Hepatocyte (in vitro differentiated cells): ENCODE results near the gene QRFP. TPM values are rescaled to one million over a fixed set of nuclear protein-coding genes. Genes with fewer than 3 reads are reported as not detected.

Experiments
- DNase-seq: peaks from one replicate; pipeline ENCODE4 v3.0.0-alpha.2; 2016; ENCODE audit warnings: low spot score
- H2AFZ ChIP-seq: fragments of 200-600 bp; sonication (generic); 2 replicates; pipeline ENCODE4 v1.6.0; 2016; ENCODE audit warnings: antibody characterized with exemption, mild to moderate bottlenecking
- H3K27ac ChIP-seq: fragments of 200-600 bp; sonication (generic); 2 replicates; pipeline ENCODE4 v1.5.1; 2016; ENCODE audit warnings: mild to moderate bottlenecking
- H3K27me3 ChIP-seq: fragments of 200-600 bp; sonication (generic); 2 replicates; pipeline ENCODE4 v1.6.1; 2016
- H3K36me3 ChIP-seq: fragments of 200-600 bp; sonication (generic); replicated peaks from 2 replicates; pipeline ENCODE4 v1.5.1; 2016; ENCODE audit warnings: low read depth; ENCODE audit not compliant: insufficient read depth
- H3K4me1 ChIP-seq: fragments of 200-600 bp; sonication (generic); 2 replicates; pipeline ENCODE4 v1.5.1; 2016; ENCODE audit warnings: mild to moderate bottlenecking, moderate library complexity; ENCODE audit not compliant: insufficient read depth
- H3K4me2 ChIP-seq: fragments of 200-600 bp; sonication (generic); 2 replicates; pipeline ENCODE4 v1.6.0; 2016
- H3K4me3 ChIP-seq: fragments of 200-600 bp; sonication (generic); 2 replicates; pipeline ENCODE4 v1.5.1; 2016; ENCODE audit warnings: mild to moderate bottlenecking
- H3K79me2 ChIP-seq: fragments of 200-600 bp; sonication (generic); 2 replicates; pipeline ENCODE4 v1.6.0; 2017; ENCODE audit warnings: mild to moderate bottlenecking
- H3K9me2 ChIP-seq: fragments of 200-600 bp; sonication (generic); replicated peaks from 2 replicates; pipeline ENCODE4 v1.6.0; 2017; ENCODE audit warnings: mild to moderate bottlenecking; ENCODE audit not compliant: insufficient read depth
- H3K9me3 ChIP-seq: fragments of 200-600 bp; sonication (generic); 2 replicates; pipeline ENCODE4 v1.5.1; 2016; ENCODE audit warnings: low read depth, mild to moderate bottlenecking
- H4K20me1 ChIP-seq: fragments of 200-600 bp; sonication (generic); 2 replicates; pipeline ENCODE4 v1.6.0; 2016; ENCODE audit warnings: mild to moderate bottlenecking; ENCODE audit not compliant: insufficient read depth, poor library complexity, severe bottlenecking
- EZH2 ChIP-seq: fragments of 200-600 bp; sonication (generic); IDR thresholded peaks from 2 replicates; pipeline ENCODE4 v1.6.1; 2016; ENCODE audit warnings: antibody characterized with exemption, mild to moderate bottlenecking, borderline replicate concordance
- EZH2phosphoT487 ChIP-seq: fragments of 200-600 bp; sonication (generic); IDR thresholded peaks from one replicate; pipeline ENCODE4 v1.6.1; 2018; ENCODE audit warnings: antibody characterized with exemption, mild to moderate bottlenecking, low read depth, moderate library complexity; ENCODE audit not compliant: unreplicated experiment, severe bottlenecking
- WGBS: methylation state at CpG from one replicate; pipeline ENCODE4 v1.1.6; 2016; ENCODE audit warnings: low lambda C conversion rate; ENCODE audit errors: missing lambda C conversion rate; 5-methylcytosine and 5-hydroxymethylcytosine counted together
- polyA plus RNA-seq: library from polyadenylated mRNA; unstranded; fragments of >200 nt; fragmentation: Nextera tagmentation; extraction: Ambion mirVana; gene quantifications from 2 replicates; pipeline ENCODE4 v1.2.1, GENCODE V29; 2016
- total RNA-seq: library from RNA; depleted of rRNA; stranded (reverse); fragments of >200 nt; gene quantifications from 2 replicates; pipeline ENCODE4 v1.2.3, GENCODE V29; 2014
- TF ChIP-seq, protein P1 (sequence below): fragments of 200-600 bp; sonication (generic); IDR thresholded peaks from 2 replicates; pipeline ENCODE4 v1.5.1; 2016; ENCODE audit warnings: antibody characterized with exemption, mild to moderate bottlenecking; ENCODE audit not compliant: poor library complexity

The QRFP gene
- total and polyA plus RNA-seq, 2 experiments from 2014 or later, result 0.21 TPM; not detected in 1

DNA sequence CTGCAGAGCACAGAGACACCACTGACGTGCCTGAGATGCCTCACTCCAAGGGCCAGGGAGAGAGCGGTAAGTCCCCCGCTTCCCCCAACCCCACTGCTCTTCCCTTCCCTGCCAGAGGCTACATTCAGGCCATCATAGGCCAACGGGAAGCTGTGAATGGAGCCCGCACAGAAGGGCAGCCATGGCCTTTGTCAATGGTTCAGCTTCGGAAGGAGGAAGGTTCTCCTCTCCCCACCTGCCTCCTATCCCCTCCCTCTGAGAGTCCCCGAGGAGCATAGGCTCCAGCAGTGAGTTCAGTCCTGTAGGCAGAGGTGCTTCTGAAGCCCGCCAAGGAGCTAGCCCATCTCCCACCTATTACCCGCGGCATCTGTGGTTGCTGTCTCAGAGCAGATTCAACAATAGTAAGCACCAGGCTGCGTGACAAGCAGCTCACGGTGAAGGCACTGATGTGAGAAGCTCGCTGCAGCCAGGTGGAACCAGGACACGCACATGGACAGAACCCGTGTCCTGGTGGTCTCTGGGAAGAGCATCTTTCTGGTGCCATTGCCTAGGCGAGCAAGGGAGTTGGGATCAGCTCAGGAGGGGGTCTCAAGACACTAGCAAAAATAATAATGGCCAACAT, 15.9 kb downstream of the QRFP start:
- Histone ChIP-seq H3K4me3 (no peak overlapping the region), H3K4me2 (no peak overlapping the region), H3K27ac (no peak overlapping the region), H2AFZ (no peak overlapping the region), H3K4me1 (no peaks in the 10 kb centered on the region), H3K9me3 (no peaks in the 10 kb centered on the region), H4K20me1 (no peaks in the 10 kb centered on the region), H3K9me2 (no peaks in the 10 kb centered on the region), H3K27me3 (no peaks in the 10 kb centered on the region), H3K79me2 (no peaks in the 10 kb centered on the region), H3K36me3 (no peaks in the 10 kb centered on the region)
- DNase-seq, result no peak
- TF ChIP-seq EZH2phosphoT487, result no peak
- TF ChIP-seq EZH2, result no peak
- TF ChIP-seq, protein P1, sequence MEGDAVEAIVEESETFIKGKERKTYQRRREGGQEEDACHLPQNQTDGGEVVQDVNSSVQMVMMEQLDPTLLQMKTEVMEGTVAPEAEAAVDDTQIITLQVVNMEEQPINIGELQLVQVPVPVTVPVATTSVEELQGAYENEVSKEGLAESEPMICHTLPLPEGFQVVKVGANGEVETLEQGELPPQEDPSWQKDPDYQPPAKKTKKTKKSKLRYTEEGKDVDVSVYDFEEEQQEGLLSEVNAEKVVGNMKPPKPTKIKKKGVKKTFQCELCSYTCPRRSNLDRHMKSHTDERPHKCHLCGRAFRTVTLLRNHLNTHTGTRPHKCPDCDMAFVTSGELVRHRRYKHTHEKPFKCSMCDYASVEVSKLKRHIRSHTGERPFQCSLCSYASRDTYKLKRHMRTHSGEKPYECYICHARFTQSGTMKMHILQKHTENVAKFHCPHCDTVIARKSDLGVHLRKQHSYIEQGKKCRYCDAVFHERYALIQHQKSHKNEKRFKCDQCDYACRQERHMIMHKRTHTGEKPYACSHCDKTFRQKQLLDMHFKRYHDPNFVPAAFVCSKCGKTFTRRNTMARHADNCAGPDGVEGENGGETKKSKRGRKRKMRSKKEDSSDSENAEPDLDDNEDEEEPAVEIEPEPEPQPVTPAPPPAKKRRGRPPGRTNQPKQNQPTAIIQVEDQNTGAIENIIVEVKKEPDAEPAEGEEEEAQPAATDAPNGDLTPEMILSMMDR, result no peak
- 98% methylated on average over 16 of the region's 16 CpGs for WGBS

DNA sequence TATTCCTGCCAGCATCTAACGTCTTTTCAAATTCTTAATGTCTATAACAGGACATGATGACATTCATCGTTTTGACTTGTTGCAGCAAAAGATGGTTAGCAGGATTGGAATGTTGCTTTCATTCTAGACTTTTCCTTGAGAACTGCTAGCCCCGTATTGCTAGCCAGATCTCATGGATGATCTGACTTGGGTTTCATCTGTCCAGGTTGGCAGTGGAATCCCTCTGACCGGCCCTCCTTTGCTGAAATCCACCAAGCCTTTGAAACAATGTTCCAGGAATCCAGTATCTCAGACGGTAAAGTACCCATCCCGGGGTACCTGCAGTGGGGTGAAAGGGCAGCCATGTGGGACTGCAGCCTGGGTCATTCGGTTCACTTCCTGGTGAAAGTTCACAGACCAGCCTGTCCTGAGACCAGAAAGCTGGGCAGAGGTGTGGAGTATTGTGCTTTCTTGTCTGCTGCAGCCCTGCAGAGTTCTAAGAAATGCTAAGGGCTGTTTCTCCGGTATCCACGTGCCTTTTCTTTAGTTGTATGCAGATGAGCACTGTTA, 16.7 kb downstream of the QRFP start:
- DNase-seq, result no peak
- Histone ChIP-seq H2AFZ (no peak overlapping the region), H3K27me3 (no peaks in the 10 kb centered on the region), H3K4me1 (no peaks in the 10 kb centered on the region), H3K79me2 (no peaks in the 10 kb centered on the region), H3K36me3 (no peaks in the 10 kb centered on the region), H3K4me3 (no peak overlapping the region), H3K9me3 (no peaks in the 10 kb centered on the region), H3K4me2 (no peak overlapping the region), H4K20me1 (no peaks in the 10 kb centered on the region), H3K9me2 (no peaks in the 10 kb centered on the region), H3K27ac (no peak overlapping the region)
- TF ChIP-seq EZH2 (no peak), EZH2phosphoT487 (no peak)
- TF ChIP-seq, protein P1, result no peak
- 95% methylated on average over 9 of the region's 9 CpGs for WGBS

DNA sequence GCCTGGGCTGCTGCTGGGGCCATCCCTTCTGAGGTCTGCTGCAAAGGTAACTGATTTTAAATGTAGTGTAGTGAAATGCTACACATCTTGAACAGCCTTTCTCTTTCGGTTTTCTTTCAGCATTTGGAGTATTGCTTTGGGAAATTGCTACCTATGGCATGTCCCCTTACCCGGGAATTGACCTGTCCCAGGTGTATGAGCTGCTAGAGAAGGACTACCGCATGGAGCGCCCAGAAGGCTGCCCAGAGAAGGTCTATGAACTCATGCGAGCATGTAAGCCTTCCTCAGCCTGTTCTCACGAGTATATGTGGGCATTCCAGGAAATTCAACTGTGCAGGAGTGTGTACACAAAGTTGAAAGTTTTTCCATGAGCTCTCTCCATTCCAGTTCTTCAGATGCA, 18.3 kb downstream of the QRFP start:
- DNase-seq, result no peak
- Histone ChIP-seq H3K27ac (no peak overlapping the region), H3K4me2 (no peak overlapping the region), H4K20me1 (no peaks in the 10 kb centered on the region), H3K9me3 (no peaks in the 10 kb centered on the region), H3K4me3 (no peak overlapping the region), H3K9me2 (no peaks in the 10 kb centered on the region), H2AFZ (no peak overlapping the region), H3K4me1 (no peaks in the 10 kb centered on the region), H3K79me2 (no peaks in the 10 kb centered on the region), H3K27me3 (no peaks in the 10 kb centered on the region), H3K36me3 (no peaks in the 10 kb centered on the region)
- TF ChIP-seq, protein P1, result no peak
- TF ChIP-seq EZH2, result no peak
- 96% methylated on average over 6 of the region's 6 CpGs for WGBS
